Gastroesophageal sphincter (tissue), 4 donors: Measurements from ENCODE around the gene OBSCN. TPM values are rescaled to one million over a fixed set of nuclear protein-coding genes. Genes with fewer than 3 reads are reported as not detected.

Experiments
- ATAC-seq: fragments of 150-250 bp; one replicate; pipeline ENCODE4 v1.9.1; 2016; ENCODE audit warnings: mild to moderate bottlenecking, moderate library complexity
- H3K27ac ChIP-seq, 4 donors: fragments of 200-600 bp; sonication (generic) in 3 of 4; 1 replicate in 3 of 4; 2 replicates in 1 of 4; pipeline ENCODE4 v1.5.1; 2016 to 2019
- H3K27me3 ChIP-seq: fragments of 200-600 bp; sonication (generic); one replicate; pipeline ENCODE4 v1.5.1; 2019
- H3K36me3 ChIP-seq, 2 donors: fragments of 200-600 bp; sonication (generic); one replicate each; pipeline ENCODE4 v1.5.1; 2019; ENCODE audit warnings: control low read depth in 1 of 2
- H3K4me1 ChIP-seq, 3 donors: fragments of 200-600 bp; sonication (generic); 1 replicate in 2 of 3; 2 replicates in 1 of 3; pipeline ENCODE4 v1.5.1; 2016 to 2019; ENCODE audit warnings: control low read depth in 2 of 3
- H3K4me3 ChIP-seq, 2 donors: fragments of 200-600 bp; sonication (generic); one replicate each; pipeline ENCODE4 v1.5.1; 2019; ENCODE audit warnings: mild to moderate bottlenecking in 1 of 2, moderate library complexity in 1 of 2
- H3K9me3 ChIP-seq, 3 donors: fragments of 200-600 bp; sonication (generic); one replicate each; pipeline ENCODE4 v1.5.1; 2017 to 2019; ENCODE audit warnings: control low read depth in 2 of 3
- CTCF ChIP-seq, 4 experiments: fragments of 200-600 bp in 2 of 4; fragments of 450-650 bp in 2 of 4; sonication (generic) in 1 of 4; IDR thresholded peaks; one replicate each; pipeline ENCODE4 v1.5.1; 2017 to 2019; ENCODE audit warnings: antibody characterized with exemption in 4 of 4, mild to moderate bottlenecking in 2 of 4, moderate library complexity in 2 of 4
- EP300 ChIP-seq: sonication (generic); formaldehyde crosslinking; IDR thresholded peaks from one replicate; pipeline ENCODE4 v1.6.1; 2017; ENCODE audit warnings: antibody characterized with exemption, mild to moderate bottlenecking
- POLR2A ChIP-seq, 2 donors: fragments of 450-650 bp; IDR thresholded peaks; one replicate each; pipeline ENCODE4 v1.6.1; 2017; ENCODE audit warnings: antibody characterized with exemption in 2 of 2, mild to moderate bottlenecking in 2 of 2, moderate library complexity in 1 of 2
- POLR2AphosphoS5 ChIP-seq: sonication (generic); formaldehyde crosslinking; IDR thresholded peaks from one replicate; pipeline ENCODE4 v1.6.1; 2017; ENCODE audit warnings: antibody characterized with exemption
- WGBS, 2 donors: methylation state at CpG; one replicate each; pipeline ENCODE4 v1.1.5; 2018; ENCODE audit warnings: low coverage in 1 of 2; 5-methylcytosine and 5-hydroxymethylcytosine counted together
- total RNA-seq, 4 donors: library from RNA; depleted of rRNA; stranded (reverse); fragments of >200 nt; gene quantifications; one replicate each; pipeline ENCODE4 v1.1.0, GENCODE V29; 2016

Gene OBSCN
- total RNA-seq, 4 donors from 2014 or later: 11.1 to 28.4 (median 20.9) TPM

- 86 to 93% methylated on average over 1 of the region's 1 CpG for WGBS, 2 donors
- no peaks in the 10 kb centered on the region for H3K27me3 ChIP-seq
Observed at GRCh38 chr1:228325267-228325666, 117.4 kb downstream of the OBSCN start.

GRCh38 chr1:228329887-228330286 is 122.0 kb downstream of the OBSCN start:
- no peak overlapping the region for H3K27ac ChIP-seq
- peaks cover 0 to 6% (median 0%) of the 10 kb centered on the region in 3 donors for H3K9me3 ChIP-seq
- no peaks in the 10 kb centered on the region for H3K27me3 ChIP-seq
- ATAC-seq: no peak
- H3K4me1 ChIP-seq: no peaks in the 10 kb centered on the region
- peaks cover 0 to 9% of the 10 kb centered on the region in 2 donors for H3K36me3 ChIP-seq
- H3K4me3 ChIP-seq: no peak overlapping the region
- TF ChIP-seq CTCF (IDR thresholded peaks at IDR 0.05) (no peak), POLR2A (IDR thresholded peaks at IDR 0.05) (no peak), EP300 (no peak), POLR2AphosphoS5 (no peak)
- whole genome bisulfite sequencing, 2 donors: 71 to 78% methylated on average over 2 of the region's 2 CpGs

More at GRCh38 chr1:228325267-228325666, 117.4 kb downstream of the OBSCN start:
- Histone ChIP-seq H3K4me3 (no peak overlapping the region), H3K4me1 (no peaks in the 10 kb centered on the region), H3K27ac (no peak overlapping the region), H3K36me3 (peaks cover 0 to 49% of the 10 kb centered on the region in 2 donors), H3K9me3 (peaks cover 0 to 21% (median 0%) of the 10 kb centered on the region in 3 donors)
- no peak for ATAC-seq
- no peak for TF ChIP-seq EP300
- no peak for TF ChIP-seq POLR2A (IDR thresholded peaks at IDR 0.05)
- TF ChIP-seq CTCF (IDR thresholded peaks at IDR 0.05): no peak

- ATAC-seq: no peak
- Histone ChIP-seq H3K9me3 (no peaks in the 10 kb centered on the region), H3K36me3 (peaks cover 0 to 16% of the 10 kb centered on the region in 2 donors), H3K27me3 (no peaks in the 10 kb centered on the region), H3K4me1 (no peaks in the 10 kb centered on the region), H3K4me3 (no peak overlapping the region), H3K27ac (no peak overlapping the region)
- 87 to 93% methylated on average over 3 of the region's 17 CpGs for WGBS, 2 donors
- TF ChIP-seq POLR2AphosphoS5 (no peak), CTCF (IDR thresholded peaks at IDR 0.05) (no peak), POLR2A (IDR thresholded peaks at IDR 0.05) (no peak), EP300 (no peak)
Observed at GRCh38 chr1:228332797-228333738, 125.2 kb downstream of the OBSCN start.

GRCh38 chr1:228333739-228334115 is 125.9 kb downstream of the OBSCN start:
- no peak overlapping the region for H3K27ac ChIP-seq
- H3K9me3 ChIP-seq: no peaks in the 10 kb centered on the region
- no peak overlapping the region for H3K4me3 ChIP-seq
- no peaks in the 10 kb centered on the region for H3K27me3 ChIP-seq
- TF ChIP-seq POLR2A (IDR thresholded peaks at IDR 0.05) (no peak), POLR2AphosphoS5 (no peak), CTCF (IDR thresholded peaks at IDR 0.05) (no peak), EP300 (no peak)
- 90% methylated on average over 2 of the region's 10 CpGs; no CpG with 5 or more reads in 1 of the 2 donors for WGBS, 2 donors
- no peak for ATAC-seq
- no peaks in the 10 kb centered on the region for H3K4me1 ChIP-seq
- H3K36me3 ChIP-seq: peaks cover 0 to 19% of the 10 kb centered on the region in 2 donors
